GM21737 (cell line): ENCODE results near the gene CPSF4.
"Not testable (repeated sequence)": the region's sequence is repeated elsewhere in the genome, so short reads cannot be mapped to it uniquely, and the experiment has no call there.

ENCODE experiments used
- ATAC-seq: cut with Tn5 transposase; IDR thresholded peaks from one replicate; pipeline ENCODE4 v1.9.1; 2021; ENCODE audit warnings: mild to moderate bottlenecking, moderate library complexity; ENCODE audit not compliant: unreplicated experiment

The CPSF4 gene

GRCh38 chr7:99478464-99479440 lies 40.0 kb downstream of the CPSF4 start:
- ATAC-seq: no peak

- ATAC-seq: no peak
These were observed 46.4 kb downstream of the CPSF4 start for GRCh38 chr7:99485094-99485493.

- no peak for ATAC-seq
These were observed 50.5 kb downstream of the CPSF4 start for GRCh38 chr7:99489235-99489634.

- no peak for ATAC-seq
These were observed 52.1 kb downstream of the CPSF4 start for GRCh38 chr7:99490878-99491277.

GRCh38 chr7:99493823-99494222 lies 55.1 kb downstream of the CPSF4 start:
- ATAC-seq: no peak

- no peak for ATAC-seq
These were observed 59.2 kb downstream of the CPSF4 start for GRCh38 chr7:99497766-99498545.

GRCh38 chr7:99498546-99498944 lies 59.8 kb downstream of the CPSF4 start:
- ATAC-seq: no peak

- peak; percentile 14 for ATAC-seq
These were observed 60.6 kb downstream of the CPSF4 start for GRCh38 chr7:99499371-99499720.

- ATAC-seq: peak; percentile 46
These were observed 61.2 kb downstream of the CPSF4 start, which contains the start of gene ZNF394 for GRCh38 chr7:99499721-99500636. TSS of gene ZNF394 (minus strand) at chr7:99500281. CDS start at chr7:99500093, 188 bp downstream.

GRCh38 chr7:99500637-99501009 lies 61.9 kb downstream of the CPSF4 start:
- no peak for ATAC-seq

- ATAC-seq: not testable (repeated sequence)
These were observed 62.5 kb downstream of the CPSF4 start for GRCh38 chr7:99501236-99501635.

GRCh38 chr7:99504281-99504602 lies 65.5 kb downstream of the CPSF4 start:
- no peak for ATAC-seq

GRCh38 chr7:99504603-99505323 lies 66.0 kb downstream of the CPSF4 start, which contains the start of gene ZKSCAN5:
TSS of gene ZKSCAN5 (plus strand) at chr7:99504662. CDS start at chr7:99506045, 1,383 bp downstream.
- ATAC-seq: peak; percentile 74

GRCh38 chr7:99505324-99505662 lies 66.5 kb downstream of the CPSF4 start:
- ATAC-seq: no peak
